ENCODE results near the gene PLEKHG4B. TPM values are rescaled to one million over a fixed set of nuclear protein-coding genes. Genes with fewer than 3 reads are reported as not detected.
A peak's percentile ranks its signal among the peaks of the same experiment; 100 is the strongest.

The PLEKHG4B gene
- total RNA-seq, 1 donor from 2014 or later: 5.4 TPM

DNA sequence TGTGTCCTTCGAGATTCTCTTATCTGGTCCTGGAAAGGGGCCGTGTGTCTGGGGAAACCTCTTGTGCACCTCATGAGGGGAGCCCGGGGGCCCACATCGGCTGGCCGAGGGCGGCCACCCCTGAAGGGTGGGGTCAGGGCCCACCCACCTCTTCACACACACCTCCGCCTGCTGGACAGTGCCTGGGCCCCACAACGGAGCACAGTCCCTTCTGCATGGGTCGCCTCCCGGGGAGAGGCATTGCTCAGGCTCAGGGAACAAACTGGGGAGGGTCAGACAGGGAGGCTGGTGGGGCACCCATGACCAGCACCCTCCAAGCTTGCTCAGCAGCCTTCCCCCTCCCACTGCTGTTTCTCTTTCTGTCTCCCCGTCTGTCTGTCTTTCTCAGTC lies 98.0 kb downstream of the PLEKHG4B start:
- DNase-seq (ENCODE audit: low read depth): no peak
- no peak overlapping the region for H3K4me3 ChIP-seq (ENCODE audit: low read depth, low read length)
- no peaks in the 10 kb centered on the region for H3K36me3 ChIP-seq (ENCODE audit: control insufficient read depth, insufficient read depth, low read length)
- TF ChIP-seq, protein P1, sequence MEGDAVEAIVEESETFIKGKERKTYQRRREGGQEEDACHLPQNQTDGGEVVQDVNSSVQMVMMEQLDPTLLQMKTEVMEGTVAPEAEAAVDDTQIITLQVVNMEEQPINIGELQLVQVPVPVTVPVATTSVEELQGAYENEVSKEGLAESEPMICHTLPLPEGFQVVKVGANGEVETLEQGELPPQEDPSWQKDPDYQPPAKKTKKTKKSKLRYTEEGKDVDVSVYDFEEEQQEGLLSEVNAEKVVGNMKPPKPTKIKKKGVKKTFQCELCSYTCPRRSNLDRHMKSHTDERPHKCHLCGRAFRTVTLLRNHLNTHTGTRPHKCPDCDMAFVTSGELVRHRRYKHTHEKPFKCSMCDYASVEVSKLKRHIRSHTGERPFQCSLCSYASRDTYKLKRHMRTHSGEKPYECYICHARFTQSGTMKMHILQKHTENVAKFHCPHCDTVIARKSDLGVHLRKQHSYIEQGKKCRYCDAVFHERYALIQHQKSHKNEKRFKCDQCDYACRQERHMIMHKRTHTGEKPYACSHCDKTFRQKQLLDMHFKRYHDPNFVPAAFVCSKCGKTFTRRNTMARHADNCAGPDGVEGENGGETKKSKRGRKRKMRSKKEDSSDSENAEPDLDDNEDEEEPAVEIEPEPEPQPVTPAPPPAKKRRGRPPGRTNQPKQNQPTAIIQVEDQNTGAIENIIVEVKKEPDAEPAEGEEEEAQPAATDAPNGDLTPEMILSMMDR (IDR thresholded peaks at IDR 0.05; ENCODE audit: insufficient read depth, low read length, poor library complexity, severe bottlenecking): no peak
- H3K27me3 ChIP-seq (ENCODE audit: control insufficient read depth, insufficient read depth, low read length): peaks cover 40% of the 10 kb centered on the region

DNA sequence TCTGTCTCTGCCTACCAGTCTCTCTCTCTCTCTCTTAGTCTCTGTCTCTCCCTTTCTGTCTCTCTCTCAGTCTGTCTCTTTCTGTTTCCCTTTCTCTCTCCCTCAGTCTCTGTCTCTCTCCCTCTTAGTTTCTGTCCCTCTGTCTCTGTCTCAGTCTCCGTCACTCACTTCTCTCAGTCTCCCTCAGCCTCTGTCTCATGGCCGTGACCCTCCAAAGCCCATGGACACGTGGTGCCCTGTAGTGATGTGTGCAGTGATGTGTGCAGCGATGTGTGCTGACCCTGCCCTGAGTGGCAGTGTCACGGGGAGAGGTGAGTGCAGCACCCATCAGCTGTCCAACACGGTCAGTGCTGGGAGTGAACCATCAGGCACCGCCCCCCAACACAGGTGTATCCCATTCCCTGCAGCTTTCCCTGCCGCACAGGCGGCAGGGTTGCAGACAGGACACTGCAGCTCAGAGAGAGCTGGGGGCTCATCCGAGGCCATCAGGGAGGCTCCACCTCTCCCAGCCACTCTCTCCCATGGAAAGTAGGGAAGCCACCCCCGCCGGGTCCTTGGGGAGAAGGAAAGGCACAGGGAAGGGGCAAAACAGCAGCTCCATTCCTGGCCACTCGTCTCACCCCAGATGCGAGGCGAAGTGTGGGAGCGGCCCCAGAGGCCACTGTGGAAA lies 98.5 kb downstream of the PLEKHG4B start:
- Histone ChIP-seq H3K4me3 (ENCODE audit: low read depth, low read length) (no peak overlapping the region), H3K36me3 (ENCODE audit: control insufficient read depth, insufficient read depth, low read length) (no peaks in the 10 kb centered on the region), H3K27me3 (ENCODE audit: control insufficient read depth, insufficient read depth, low read length) (peaks cover 40% of the 10 kb centered on the region)
- DNase-seq (ENCODE audit: low read depth): no peak
- TF ChIP-seq, protein P1 (IDR thresholded peaks at IDR 0.05; ENCODE audit: insufficient read depth, low read length, poor library complexity, severe bottlenecking): no peak

DNA sequence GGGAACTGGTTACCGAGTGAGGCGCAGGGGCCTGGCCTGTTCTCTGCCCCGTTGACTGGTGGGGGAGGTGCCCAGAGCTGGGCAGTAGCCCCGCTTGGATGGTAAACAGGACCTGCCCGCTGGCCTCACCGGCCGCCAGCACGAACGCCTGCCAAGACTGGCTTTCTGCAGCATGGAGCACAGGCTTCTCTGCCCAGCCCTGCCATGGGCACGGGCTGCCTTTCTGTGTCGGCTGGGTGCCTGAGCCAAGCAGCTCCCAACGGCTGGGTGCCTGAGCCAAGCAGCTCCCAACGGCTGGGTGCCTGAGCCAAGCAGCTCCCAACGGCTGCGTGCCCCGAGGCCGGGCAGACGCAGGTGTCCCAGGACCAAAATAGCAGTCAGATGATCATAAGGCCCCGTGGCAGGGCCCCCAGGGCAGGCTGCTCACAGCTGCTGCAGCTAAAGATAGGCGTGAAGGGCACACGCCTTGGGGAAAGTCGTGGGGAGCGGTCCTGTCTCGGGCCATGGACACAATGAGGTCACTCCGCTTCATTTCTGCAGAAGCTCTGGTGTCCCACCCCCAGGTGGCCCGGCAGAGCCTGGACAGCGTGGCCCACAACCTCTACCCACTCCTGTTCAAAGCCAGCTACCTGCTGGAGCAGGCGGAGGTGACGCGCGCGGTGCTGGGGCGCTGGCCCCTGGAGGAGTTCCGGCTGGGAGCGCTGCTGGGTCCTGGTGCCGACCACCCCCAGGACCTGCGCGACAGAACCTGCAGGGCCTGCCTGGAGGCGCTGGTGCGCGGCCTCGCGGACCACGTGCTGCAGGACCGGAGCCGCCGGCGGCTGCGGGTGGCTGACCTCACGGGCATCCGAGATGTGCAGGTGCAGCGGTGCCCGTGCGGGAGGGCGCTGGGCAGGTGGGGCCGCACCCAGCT lies 99.3 kb downstream of the PLEKHG4B start, which contains the start of gene LRRC14B:
Gene LRRC14B (plus strand): TSS at position 460 of the 913 bp plus-strand sequence. CDS start 44 bp downstream, at position 504.
- TF ChIP-seq, protein P1 (IDR thresholded peaks at IDR 0.05; ENCODE audit: insufficient read depth, low read length, poor library complexity, severe bottlenecking): no peak
- H3K27me3 ChIP-seq (ENCODE audit: control insufficient read depth, insufficient read depth, low read length): peaks cover 40% of the 10 kb centered on the region
- no peaks in the 10 kb centered on the region for H3K36me3 ChIP-seq (ENCODE audit: control insufficient read depth, insufficient read depth, low read length)
- peak within 1 kb of the TSS; percentile 24 for H3K4me3 ChIP-seq (ENCODE audit: low read depth, low read length)
- no peak for DNase-seq (ENCODE audit: low read depth)

DNA sequence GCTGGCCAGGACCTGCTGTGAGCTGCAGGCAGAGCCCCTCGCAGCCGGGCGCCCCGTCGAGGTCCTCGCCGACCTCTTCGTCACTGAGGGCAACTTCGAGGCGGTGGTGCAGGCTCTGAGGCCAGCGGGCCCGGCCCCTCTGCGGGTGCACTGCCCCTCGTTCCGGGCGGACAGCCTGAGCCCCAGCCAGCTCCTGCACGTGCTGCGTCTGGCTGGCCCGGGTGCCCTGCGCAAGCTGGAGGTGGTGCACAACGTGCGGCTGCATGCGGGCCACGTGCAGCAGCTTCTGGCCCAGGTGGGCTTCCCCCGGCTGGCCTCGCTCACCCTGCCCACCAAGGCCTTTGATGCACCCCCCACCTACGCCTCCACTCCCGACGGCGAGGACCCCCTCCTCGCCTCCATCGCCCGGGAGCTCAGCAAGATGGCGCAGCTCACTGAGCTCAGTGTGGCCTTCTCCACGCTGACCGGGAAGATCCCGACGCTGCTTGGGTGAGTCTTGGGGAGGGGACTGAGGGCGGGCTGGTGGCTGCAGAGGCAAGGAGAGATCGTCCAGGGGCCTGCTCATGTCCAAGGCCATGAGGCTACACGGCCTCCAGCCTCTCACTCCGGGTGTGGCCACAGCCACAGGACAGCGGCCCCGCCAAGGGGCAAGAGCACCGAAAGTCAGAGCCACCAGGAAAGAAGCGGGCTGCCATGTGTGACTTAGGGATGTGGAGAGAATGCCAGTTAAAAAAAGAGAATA lies 100.2 kb downstream of the PLEKHG4B start:
- DNase-seq (ENCODE audit: low read depth): no peak
- no peak overlapping the region for H3K4me3 ChIP-seq (ENCODE audit: low read depth, low read length)
- TF ChIP-seq, protein P1 (IDR thresholded peaks at IDR 0.05; ENCODE audit: insufficient read depth, low read length, poor library complexity, severe bottlenecking): no peak
- peaks cover 40% of the 10 kb centered on the region for H3K27me3 ChIP-seq (ENCODE audit: control insufficient read depth, insufficient read depth, low read length)
- no peaks in the 10 kb centered on the region for H3K36me3 ChIP-seq (ENCODE audit: control insufficient read depth, insufficient read depth, low read length)

DNA sequence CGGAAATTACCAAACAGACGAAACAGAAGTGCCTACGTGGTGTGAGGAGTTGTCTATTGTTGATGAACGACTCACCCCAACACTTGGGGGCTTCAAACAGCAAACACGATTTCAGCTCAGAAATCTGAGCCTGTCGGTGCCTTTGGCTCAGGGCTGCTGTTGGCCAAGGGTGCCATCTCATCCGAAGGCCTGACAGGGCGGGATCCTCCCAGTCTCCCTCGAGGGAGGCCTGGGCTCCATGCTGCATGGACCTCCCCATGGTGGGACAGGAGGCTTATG lies 100.7 kb downstream of the PLEKHG4B start:
- H3K27me3 ChIP-seq (ENCODE audit: control insufficient read depth, insufficient read depth, low read length): peaks cover 40% of the 10 kb centered on the region
- H3K4me3 ChIP-seq (ENCODE audit: low read depth, low read length): no peak overlapping the region
- TF ChIP-seq, protein P1 (IDR thresholded peaks at IDR 0.05; ENCODE audit: insufficient read depth, low read length, poor library complexity, severe bottlenecking): no peak
- no peaks in the 10 kb centered on the region for H3K36me3 ChIP-seq (ENCODE audit: control insufficient read depth, insufficient read depth, low read length)
- no peak for DNase-seq (ENCODE audit: low read depth)
